Heart left ventricle (tissue), 16 donors: ENCODE data around the gene PRKG2. TPM values are rescaled to one million over a fixed set of nuclear protein-coding genes. Genes with fewer than 3 reads are reported as not detected.

Experiments used
- ATAC-seq, 4 donors: fragments of 200-7000 bp; cut with Tn5 transposase; one replicate each; pipeline ENCODE4 v1.9.1; 2020 to 2022; ENCODE audit warnings: moderate library complexity in 4 of 4, mild to moderate bottlenecking in 3 of 4, moderate number of reproducible peaks in 1 of 4
- DNase-seq, 5 donors: peaks; one replicate each; pipeline ENCODE4 v3.0.0-alpha.2; 2020
- H3K27ac ChIP-seq, 12 donors: fragments of 200-600 bp; sonication (generic) in 4 of 12; one replicate each; pipeline versions ENCODE4 v1.5.0 to v1.8.0; 2016 to 2022; ENCODE audit warnings: mild to moderate bottlenecking in 2 of 12
- H3K27me3 ChIP-seq, 9 donors: fragments of 200-600 bp; sonication (generic) in 2 of 9; one replicate each; pipeline versions ENCODE4 v1.5.1 to v1.8.0; 2016 to 2022; ENCODE audit warnings: mild to moderate bottlenecking in 3 of 9
- H3K36me3 ChIP-seq, 9 donors: fragments of 200-600 bp; sonication (generic) in 2 of 9; one replicate each; pipeline versions ENCODE4 v1.5.0 to v1.8.0; 2018 to 2022; ENCODE audit warnings: mild to moderate bottlenecking in 2 of 9
- H3K4me1 ChIP-seq, 12 donors: fragments of 200-600 bp; sonication (generic) in 4 of 12; one replicate each; pipeline versions ENCODE4 v1.5.0 to v1.8.0; 2016 to 2022; ENCODE audit warnings: mild to moderate bottlenecking in 3 of 12
- H3K4me3 ChIP-seq, 12 donors: fragments of 200-600 bp; sonication (generic) in 4 of 12; one replicate each; pipeline versions ENCODE4 v1.5.0 to v1.8.0; 2017 to 2022; ENCODE audit warnings: mild to moderate bottlenecking in 9 of 12, moderate library complexity in 4 of 12
- H3K9me3 ChIP-seq, 12 donors: fragments of 200-600 bp; sonication (generic) in 4 of 12; one replicate each; pipeline versions ENCODE4 v1.5.0 to v1.8.0; 2016 to 2022; ENCODE audit warnings: mild to moderate bottlenecking in 1 of 12
- CTCF ChIP-seq, 12 donors: fragments of 200-600 bp; sonication (generic) in 4 of 12; IDR thresholded peaks; one replicate each; pipeline versions ENCODE4 v1.5.0 to v1.8.0; 2018 to 2022; ENCODE audit warnings: antibody characterized with exemption in 12 of 12, mild to moderate bottlenecking in 5 of 12
- POLR2A ChIP-seq, 2 donors: fragments of 450-650 bp; IDR thresholded peaks; one replicate each; pipeline ENCODE4 v1.6.1; 2017; ENCODE audit warnings: antibody characterized with exemption in 2 of 2, mild to moderate bottlenecking in 2 of 2, moderate library complexity in 2 of 2
- whole genome bisulfite sequencing, 4 donors: extraction: QIAGEN DNeasy Blood & Tissue Kit in 2 of 4; methylation state at CpG; one replicate each; pipeline versions ENCODE4 v1.1.5 to v1.1.7; 2013 to 2018; 5-methylcytosine and 5-hydroxymethylcytosine counted together
- intact Hi-C, 10 donors: fragments of 100-400 bp; cut with DNase I; formaldehyde crosslinking; loops; one replicate each; pipeline versions ENCODE4 v1.11.1 to v1.14.2; 2022
- polyA plus RNA-seq, 2 donors: library from polyadenylated mRNA; stranded (reverse); fragments of 200-250 nt; gene quantifications; one replicate each; pipeline ENCODE4 v1.2.3, GENCODE V29; 2013
- total RNA-seq, 9 donors: library from RNA; depleted of rRNA in 2 of 9; stranded (reverse); fragments of >200 nt in 2 of 9; fragmentation: NEBNext Ultra II Directional in 3 of 9; extraction: Animal tissue kit (Norgen Biotek cat#: 25700) in 3 of 9; gene quantifications; one replicate each; pipeline versions ENCODE4 v1.1.0 to v1.2.4, GENCODE V29; 2016 to 2023
- donor health status: ischemic (EF 13 %, LVEDD 7.1; RV severe dilation, severe dysfunction).
- donor health status: healthy with polysubstance abuse.
- donor health status: DM: no; HTN: yes; CAD: no.
- donor health status: DM: no; HTN: no; CAD: no.
- donor health status: ischemic (EF 25% LVEDD 6.9; RV normal size, moderate dysfunction).
- donor health status: ischemic (EF 25% LVEDD 5.7; RV mildly dilated, moderate dysfunction).
- donor health status: healthy.
- donor health status: DM: yes; HTN: yes; CAD: no.
- donor health status: ischemic (EF 35%, LVEDD 5.7; RV mildly dilated, moderate dysfunction).
- donor health status: nonischemic (EF 11% LVEDD 7.7; RV severe dilation, severe dysfunction).
- donor health status: DM: yes; HTN: yes; CAD: no.
- donor health status: PGD.
- donor health status: ischemic (EF 29% LVEDD 5.4; RV normal size, mild dysfunction).
- donor health status: nonischemic (EF 23%, LVEDD 6.1; RV moderate dilation, normal function).

PRKG2 gene
- total and polyA plus RNA-seq, 11 donors, result 0.06 to 0.75 (median 0.35) TPM; not detected in 5

- no peak overlapping the region for H3K27ac ChIP-seq
- no peak overlapping the region for H3K4me3 ChIP-seq
- 61 to 71% (median 68%) methylated on average over 6 to 7 of the region's 7 CpGs for WGBS, 4 donors
- ATAC-seq (no peak), DNase-seq (no peak)
- peaks cover 0 to 6% (median 0%) of the 10 kb centered on the region in 12 donors for H3K9me3 ChIP-seq
- intact Hi-C loops, result no loop called here
- H3K27me3 ChIP-seq, result peaks cover 0 to 5% (median 0%) of the 10 kb centered on the region in 9 donors
- no peaks in the 10 kb centered on the region for H3K4me1 ChIP-seq
- TF ChIP-seq POLR2A (IDR thresholded peaks at IDR 0.05) (no peak), CTCF (IDR thresholded peaks at IDR 0.05) (no peak)
- no peaks in the 10 kb centered on the region for H3K36me3 ChIP-seq
Observed at GRCh38 chr4:81130569-81130968, 84.5 kb downstream of the PRKG2 start.

GRCh38 chr4:81120055-81120454 is 95.0 kb downstream of the PRKG2 start:
- no peak for TF ChIP-seq CTCF (IDR thresholded peaks at IDR 0.05)
- TF ChIP-seq POLR2A (IDR thresholded peaks at IDR 0.05), result no peak
- no peak for DNase-seq
- H3K27ac ChIP-seq, result no peak overlapping the region
- WGBS, 4 donors, result 89 to 92% (median 91%) methylated on average over 5 of the region's 5 CpGs
- no peak for ATAC-seq
- no peaks in the 10 kb centered on the region for H3K36me3 ChIP-seq
- H3K27me3 ChIP-seq, result no peaks in the 10 kb centered on the region
- no peaks in the 10 kb centered on the region for H3K4me1 ChIP-seq
- no peaks in the 10 kb centered on the region for H3K9me3 ChIP-seq
- intact Hi-C loops, result no loop called here
- no peak overlapping the region for H3K4me3 ChIP-seq

- no peaks in the 10 kb centered on the region for H3K27me3 ChIP-seq
- no peak overlapping the region for H3K4me3 ChIP-seq
- intact Hi-C loops, result no loop called here
- no peaks in the 10 kb centered on the region for H3K36me3 ChIP-seq
- no peaks in the 10 kb centered on the region for H3K9me3 ChIP-seq
- TF ChIP-seq CTCF (IDR thresholded peaks at IDR 0.05) (no peak), POLR2A (IDR thresholded peaks at IDR 0.05) (no peak)
- ATAC-seq (no peak), DNase-seq (no peak)
- no peaks in the 10 kb centered on the region for H3K4me1 ChIP-seq
- H3K27ac ChIP-seq, result no peak overlapping the region
- 85 to 87% (median 86%) methylated on average over 7 of the region's 7 CpGs for WGBS, 4 donors
Observed at GRCh38 chr4:81118086-81118485, 96.9 kb downstream of the PRKG2 start.

- TF ChIP-seq CTCF (IDR thresholded peaks at IDR 0.05) (no peak), POLR2A (IDR thresholded peaks at IDR 0.05) (no peak)
- intact Hi-C loops, result no loop called here
- Histone ChIP-seq H3K4me1 (no peaks in the 10 kb centered on the region), H3K36me3 (no peaks in the 10 kb centered on the region), H3K27me3 (no peaks in the 10 kb centered on the region), H3K4me3 (no peak overlapping the region), H3K9me3 (no peaks in the 10 kb centered on the region), H3K27ac (no peak overlapping the region)
- 55 to 81% (median 62%) methylated on average over 1 of the region's 1 CpG for WGBS, 4 donors
- DNase-seq, result no peak
- no peak for ATAC-seq
Observed at GRCh38 chr4:81116566-81116965, 98.5 kb downstream of the PRKG2 start.
